HG03025 (cell line): Measurements from ENCODE around the gene RAB3D.

Experiments
- ATAC-seq: cut with Tn5 transposase; IDR thresholded peaks from one replicate; pipeline ENCODE4 v1.9.1; 2021; ENCODE audit warnings: mild to moderate bottlenecking, moderate library complexity; ENCODE audit not compliant: unreplicated experiment, low FRiP score

The RAB3D gene

DNA sequence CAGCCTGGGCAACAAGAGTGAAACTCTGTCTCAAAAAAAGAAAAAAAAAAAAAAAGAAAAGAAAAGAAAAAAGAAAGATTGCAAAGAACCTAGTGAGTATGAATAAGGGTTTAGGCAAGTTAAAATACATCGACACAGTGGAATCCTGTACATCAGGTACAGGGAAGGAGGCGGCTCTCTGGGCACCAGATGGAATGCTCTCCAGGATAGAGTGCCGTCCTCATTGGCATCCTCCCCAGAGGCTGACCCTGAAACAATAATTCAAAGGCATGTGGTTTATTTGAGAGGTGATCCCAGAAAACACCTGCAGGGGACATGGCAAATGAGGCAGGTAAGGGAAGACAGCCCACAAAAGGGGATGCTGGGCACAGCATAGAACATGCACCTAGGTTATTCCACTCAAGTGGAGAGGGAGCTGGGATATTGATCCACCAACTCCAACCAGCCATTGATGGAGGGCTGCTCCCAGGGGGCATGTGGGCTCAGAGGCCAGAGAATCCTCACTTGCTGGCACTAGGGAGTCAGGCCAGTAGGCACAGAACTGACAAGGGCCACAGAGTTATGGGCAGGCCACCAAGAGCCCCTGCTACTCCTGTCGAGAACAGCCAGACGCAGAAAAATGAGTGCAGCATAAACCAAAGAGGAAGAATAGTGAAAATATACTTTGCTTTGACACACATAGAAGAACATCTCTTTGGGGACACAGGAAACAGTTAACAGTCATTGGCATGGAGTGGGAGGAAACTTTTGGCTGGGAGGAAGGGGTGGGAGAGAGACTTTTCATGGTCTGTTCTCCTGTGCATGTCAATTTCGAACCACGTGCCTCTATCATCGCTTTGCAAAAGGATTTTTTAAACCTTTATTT, 39.3 kb downstream of the RAB3D start:
- no peak for ATAC-seq

DNA sequence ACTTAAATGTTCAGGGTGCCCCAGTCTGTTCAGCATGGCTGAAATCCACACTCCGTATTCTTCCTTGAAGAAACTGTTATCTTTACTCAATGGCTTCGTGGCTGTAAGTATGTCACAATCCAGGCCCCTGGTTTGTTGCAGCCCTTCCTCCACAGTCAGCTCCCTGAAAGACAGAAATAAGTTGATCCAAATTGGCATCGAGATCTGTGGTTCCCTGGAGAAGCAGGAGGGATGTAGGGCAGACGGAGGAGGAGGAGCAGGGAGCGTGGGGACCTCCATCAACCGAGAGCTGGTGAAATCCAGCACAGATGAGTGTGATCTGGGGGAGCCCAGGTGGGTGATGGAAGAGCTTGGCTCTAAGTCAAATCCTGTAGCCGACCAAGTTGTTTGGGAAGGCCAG, 43.2 kb downstream of the RAB3D start:
- ATAC-seq = no peak

DNA sequence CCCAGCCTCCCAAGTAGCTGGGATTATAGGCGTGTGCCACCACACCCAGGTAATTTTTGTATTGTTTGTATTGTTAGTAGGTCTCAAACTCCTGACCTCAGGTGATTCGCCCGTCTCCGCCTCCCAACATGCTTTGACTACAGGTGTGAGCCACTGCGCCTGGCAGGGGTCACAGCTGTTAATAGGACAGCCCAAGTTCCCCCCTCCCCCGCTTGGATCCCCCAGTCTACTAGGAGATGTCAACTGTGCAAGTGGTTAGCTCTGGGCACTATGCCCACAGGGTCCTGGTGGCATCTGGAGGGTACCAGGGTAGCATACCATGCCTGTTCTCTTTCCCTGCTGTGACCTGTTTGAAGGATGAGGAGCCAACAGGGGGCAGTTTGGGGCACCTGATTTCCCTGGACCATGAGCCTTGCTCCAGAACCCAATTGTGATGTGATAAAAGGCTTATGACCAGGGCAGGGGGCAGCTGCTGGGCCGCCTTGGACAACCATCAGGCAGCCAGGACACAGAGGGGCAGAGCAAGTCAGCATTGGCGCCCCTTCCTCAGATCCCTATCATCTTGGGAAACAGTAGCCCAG, 43.7 kb downstream of the RAB3D start, which contains the start of gene TSPAN16:
TSPAN16 (plus strand) TSS at position 496 of the 581 bp plus-strand sequence. CDS start 138 bp downstream, outside the sequence.
- no peak for ATAC-seq

- ATAC-seq = no peak
Measured at GRCh38 chr19:11295180-11295579, 44.3 kb downstream of the RAB3D start.

DNA sequence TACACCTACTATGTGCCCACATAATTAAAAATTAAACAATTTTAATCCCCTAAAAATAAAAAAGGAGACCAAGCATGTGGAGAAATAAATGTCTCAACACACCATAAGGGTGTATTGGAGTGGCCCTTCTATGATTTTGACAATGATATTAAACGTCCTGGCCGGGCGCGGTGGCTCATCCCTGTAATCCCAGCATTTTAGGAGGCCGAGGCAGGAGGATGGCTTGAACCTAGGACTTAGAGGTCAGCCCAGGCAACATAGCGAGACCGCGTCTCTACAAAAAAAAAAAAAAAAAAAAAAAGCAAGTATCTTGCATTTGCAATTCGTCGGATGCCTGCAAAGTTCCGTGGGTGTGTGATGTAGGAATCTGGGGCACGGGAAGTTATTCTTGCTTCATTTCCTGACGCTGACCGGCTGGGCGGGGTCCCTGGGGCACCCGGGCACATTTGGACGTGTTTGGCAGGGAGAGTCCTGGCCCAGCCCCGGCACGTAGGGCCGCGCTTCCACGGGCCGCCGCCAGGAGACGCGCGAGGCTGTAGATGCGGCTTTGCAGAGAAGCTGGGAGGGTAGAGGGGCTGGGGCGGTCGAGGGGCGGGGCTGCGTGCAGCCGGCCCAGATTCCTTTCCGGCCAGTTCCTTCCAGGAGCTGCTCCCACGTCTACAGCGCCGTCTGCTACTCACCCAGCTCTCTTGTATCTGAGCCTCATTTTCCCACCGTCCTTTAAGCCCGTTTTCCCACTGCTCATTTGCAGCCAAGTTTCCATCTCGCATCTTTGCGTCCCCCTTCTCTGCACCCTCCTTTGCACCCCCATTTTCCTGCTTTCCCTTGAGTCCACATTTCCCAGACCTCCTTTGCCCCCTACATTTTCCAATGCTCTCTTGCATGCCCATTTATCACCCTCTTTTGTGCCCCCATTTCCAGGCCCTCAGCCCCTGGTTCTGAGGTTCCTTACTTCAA, 45.7 kb downstream of the RAB3D start:
- no peak for ATAC-seq

DNA sequence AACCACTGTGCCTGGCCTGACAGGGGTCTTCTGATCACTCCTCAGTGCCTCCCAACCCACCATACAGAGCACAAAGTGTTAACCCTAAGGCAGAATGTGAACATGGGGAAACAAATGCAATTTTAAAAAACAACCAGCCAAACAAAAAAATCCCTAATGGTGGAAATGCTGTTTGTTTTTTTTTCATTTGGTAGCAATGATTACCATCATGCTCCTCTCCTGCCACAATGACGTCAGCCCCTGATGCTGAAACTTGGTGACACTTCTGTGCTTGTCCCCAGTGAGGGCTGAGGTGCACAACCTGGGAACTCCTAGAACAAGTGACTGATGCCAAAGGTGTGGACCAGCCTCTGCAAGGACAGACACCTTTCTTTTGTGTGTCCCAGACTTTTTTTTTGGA, 47.5 kb downstream of the RAB3D start:
- ATAC-seq = no peak

GRCh38 chr19:11291415-11291814, 48.0 kb downstream of the RAB3D start:
- no peak for ATAC-seq

- no peak for ATAC-seq
Measured at GRCh38 chr19:11290256-11290655, 49.2 kb downstream of the RAB3D start.

GRCh38 chr19:11288349-11288748, 51.1 kb downstream of the RAB3D start:
- no peak for ATAC-seq

- no peak for ATAC-seq
Measured at GRCh38 chr19:11286312-11286974, 53.0 kb downstream of the RAB3D start.

DNA sequence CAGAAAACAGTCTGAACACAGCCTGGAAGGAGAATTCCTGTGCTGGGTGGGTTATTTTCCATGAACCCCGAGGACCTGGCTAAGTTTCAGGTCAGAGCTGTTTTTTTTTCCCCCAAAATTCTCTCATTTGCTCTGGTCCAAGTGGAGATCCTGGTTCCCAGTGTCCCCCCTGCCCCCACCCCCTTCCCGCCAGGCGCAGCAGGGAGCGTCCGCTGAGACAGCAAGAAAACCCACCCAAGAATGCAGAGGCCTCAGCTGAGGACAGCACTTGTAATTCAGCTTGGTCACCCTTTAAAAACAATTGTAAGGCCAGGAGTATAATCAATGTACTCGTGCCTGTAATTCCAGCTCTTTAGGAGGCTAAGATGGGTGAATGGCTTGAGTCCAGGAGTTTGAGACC, 54.9 kb downstream of the RAB3D start:
- ATAC-seq = no peak

GRCh38 chr19:11281356-11282049, 58.0 kb downstream of the RAB3D start:
- ATAC-seq = no peak

- ATAC-seq = no peak
Measured at GRCh38 chr19:11279505-11280236, 59.8 kb downstream of the RAB3D start.

- no peak for ATAC-seq
Measured at GRCh38 chr19:11278670-11279069, 60.8 kb downstream of the RAB3D start.

- ATAC-seq = no peak
Measured at GRCh38 chr19:11274533-11275086, 64.8 kb downstream of the RAB3D start.

DNA sequence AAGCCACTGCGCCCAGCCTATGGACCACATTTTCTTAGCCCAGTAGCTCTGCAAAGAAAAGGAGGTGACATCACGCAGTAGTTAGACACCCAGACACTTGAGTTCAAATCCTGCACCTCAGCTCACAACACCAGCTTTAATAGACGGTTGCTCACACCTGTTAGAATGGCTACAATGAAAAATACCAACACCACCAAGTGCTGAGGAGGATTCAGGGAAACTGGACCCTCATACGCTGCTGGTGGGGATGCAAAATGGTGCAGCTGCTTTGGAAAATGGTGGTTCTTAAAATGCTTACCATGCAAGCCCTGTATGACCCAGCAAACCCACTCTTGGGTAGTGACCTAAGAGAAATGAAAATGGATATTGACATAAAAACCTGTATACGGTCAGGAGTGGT, 65.5 kb downstream of the RAB3D start:
- ATAC-seq = no peak

GRCh38 chr19:11273296-11273695, 66.2 kb downstream of the RAB3D start:
- ATAC-seq = no peak
